Activated T-cell treated with anti-CD3 and anti-CD28 coated beads, Interleukin-2, amount 50 U/mL, for 4 hours (primary cell): ENCODE data around the gene TP53I11. TPM values are rescaled to one million over a fixed set of nuclear protein-coding genes. Genes with fewer than 3 reads are reported as not detected.

Experiments
- ATAC-seq, 2 donors: fragments of 200-7000 bp; cut with Tn5 transposase; one replicate each; pipeline ENCODE4 v1.10.0; 2021
- DNase-seq: peaks from one replicate; pipeline ENCODE4 v3.0.0-alpha.2; 2020
- H3K27me3 Mint-ChIP-seq: one replicate; pipeline ENCODE4 v1.8.0; 2021; ENCODE audit warnings: low read depth, mixed read lengths
- H3K36me3 Mint-ChIP-seq: one replicate; pipeline ENCODE4 v1.8.0; 2022; ENCODE audit warnings: mixed read lengths; ENCODE audit not compliant: insufficient read depth
- H3K4me1 Mint-ChIP-seq: one replicate; pipeline ENCODE4 v1.8.0; 2021; ENCODE audit warnings: low read depth, mixed read lengths
- H3K4me3 Mint-ChIP-seq: one replicate; pipeline ENCODE4 v1.8.0; 2021; ENCODE audit warnings: mild to moderate bottlenecking, moderate library complexity, mixed read lengths
- H3K9me3 Mint-ChIP-seq: one replicate; pipeline ENCODE4 v1.8.0; 2021; ENCODE audit warnings: mixed read lengths
- total RNA-seq, 3 donors: library from RNA; stranded (reverse); gene quantifications; one replicate each; pipeline ENCODE4 v1.2.1, GENCODE V29; 2021

Gene TP53I11
- total RNA-seq, 3 donors from 2014 or later, result 8.1 to 13.5 (median 9.2) TPM

DNA sequence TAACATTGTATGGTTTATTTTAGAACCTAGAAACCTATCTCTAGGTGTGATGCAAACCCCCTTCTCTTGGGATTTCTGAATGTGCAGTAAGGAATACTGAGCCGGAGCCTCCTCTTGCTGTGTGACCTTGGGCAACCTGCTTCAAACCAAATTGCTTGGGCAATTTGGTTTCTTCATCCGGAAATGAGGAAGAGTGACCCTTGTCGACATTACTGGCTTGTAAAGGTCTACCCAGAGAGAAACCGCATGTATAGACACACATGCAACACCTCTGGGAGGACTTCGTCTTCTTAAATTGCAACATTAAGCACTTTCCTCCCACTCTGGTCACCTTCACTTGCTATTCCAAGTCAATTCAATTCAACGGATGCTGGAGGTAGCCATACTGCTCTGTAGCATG, 19.6 kb upstream of the TP53I11 start:
- Mint-ChIP-seq H3K36me3 (no peaks in the 10 kb centered on the region), H3K4me3 (no peak overlapping the region), H3K9me3 (no peaks in the 10 kb centered on the region), H3K4me1 (peaks cover 2% of the 10 kb centered on the region), H3K27me3 (no peaks in the 10 kb centered on the region)
- no peak for DNase-seq
- no peak for ATAC-seq

DNA sequence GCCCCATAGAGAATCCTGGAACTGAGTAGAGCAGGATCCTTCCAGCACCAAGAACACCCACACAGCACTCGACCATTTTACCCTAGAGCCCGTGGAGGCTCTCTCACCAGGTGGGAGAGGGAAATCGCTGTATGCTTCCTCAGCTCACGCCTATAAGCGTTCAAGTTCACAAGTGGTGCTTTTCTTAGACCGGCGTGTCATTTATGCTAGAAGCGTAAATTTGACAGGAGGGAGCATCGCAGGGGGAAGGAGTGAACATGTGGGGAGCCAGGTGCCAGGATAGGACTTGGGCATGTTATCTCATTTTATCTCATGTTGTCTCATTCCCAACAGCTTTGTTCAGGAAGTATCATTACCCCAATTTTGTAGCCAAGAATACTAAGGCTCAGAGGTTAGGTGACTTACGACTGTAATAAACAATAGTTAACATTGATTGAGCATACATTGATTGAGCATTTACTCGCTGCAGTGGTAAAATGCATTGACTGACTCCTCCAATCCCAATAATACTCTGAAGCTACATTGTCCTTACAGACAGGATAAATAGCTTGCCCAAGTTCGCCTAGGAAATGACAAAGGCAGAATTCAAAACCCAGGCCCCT, 19.1 kb upstream of the TP53I11 start:
- Mint-ChIP-seq H3K36me3 (no peaks in the 10 kb centered on the region), H3K27me3 (no peaks in the 10 kb centered on the region), H3K4me3 (no peak overlapping the region), H3K4me1 (peaks cover 2% of the 10 kb centered on the region), H3K9me3 (no peaks in the 10 kb centered on the region)
- ATAC-seq (no peak), DNase-seq (no peak)

DNA sequence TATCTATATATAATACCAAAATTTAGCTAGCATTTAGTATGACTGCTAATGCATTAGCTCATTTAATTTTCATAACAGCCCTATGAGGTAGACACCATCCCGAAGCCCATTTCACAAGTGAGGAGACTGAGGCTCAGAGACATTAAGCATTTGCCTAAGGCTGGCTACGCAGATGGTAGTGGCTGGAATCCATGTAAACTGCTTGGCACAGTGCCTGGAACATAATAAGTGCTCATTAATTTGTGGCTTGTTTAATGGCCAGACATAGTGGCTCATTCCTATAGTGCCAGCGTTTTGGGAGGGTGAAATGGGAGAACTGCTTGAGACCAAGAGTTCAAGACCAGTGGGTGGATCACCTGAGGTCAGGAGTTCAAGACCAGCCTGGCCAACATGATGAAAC, 17.8 kb upstream of the TP53I11 start:
- no peaks in the 10 kb centered on the region for H3K4me1 Mint-ChIP-seq
- H3K36me3 Mint-ChIP-seq, result no peaks in the 10 kb centered on the region
- H3K9me3 Mint-ChIP-seq, result no peaks in the 10 kb centered on the region
- no peaks in the 10 kb centered on the region for H3K27me3 Mint-ChIP-seq
- no peak overlapping the region for H3K4me3 Mint-ChIP-seq
- no peak for ATAC-seq
- no peak for DNase-seq

DNA sequence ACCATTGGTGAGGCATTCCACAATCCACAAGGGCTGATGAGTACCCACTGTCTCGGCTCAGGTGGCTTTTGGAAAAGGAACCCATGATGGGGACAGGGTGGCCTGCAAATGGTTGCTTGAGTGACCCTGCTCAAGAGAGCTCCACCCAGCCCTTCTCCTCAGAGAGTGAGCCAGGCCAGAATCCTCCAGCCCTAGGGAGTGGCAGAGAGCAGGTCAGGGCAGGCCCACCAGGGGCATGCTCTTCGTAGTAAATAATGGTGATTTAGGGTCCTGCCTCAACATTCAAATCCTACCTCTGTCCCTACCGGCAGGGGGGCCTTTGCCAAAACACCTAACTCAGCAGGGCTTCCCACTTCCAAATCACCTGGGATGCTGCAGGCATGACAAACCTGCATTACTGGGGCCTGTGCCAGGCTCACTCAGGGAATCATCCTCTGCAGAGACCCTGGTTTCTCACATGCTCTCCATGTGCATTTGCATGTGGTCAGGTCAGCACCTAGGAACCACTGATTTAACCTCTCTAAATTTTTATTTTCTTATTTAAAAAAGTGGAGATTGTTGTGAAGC, 17.3 kb upstream of the TP53I11 start:
- no peaks in the 10 kb centered on the region for H3K9me3 Mint-ChIP-seq
- DNase-seq (no peak), ATAC-seq (no peak)
- no peaks in the 10 kb centered on the region for H3K36me3 Mint-ChIP-seq
- H3K4me1 Mint-ChIP-seq, result no peaks in the 10 kb centered on the region
- no peak overlapping the region for H3K4me3 Mint-ChIP-seq
- H3K27me3 Mint-ChIP-seq, result no peaks in the 10 kb centered on the region

DNA sequence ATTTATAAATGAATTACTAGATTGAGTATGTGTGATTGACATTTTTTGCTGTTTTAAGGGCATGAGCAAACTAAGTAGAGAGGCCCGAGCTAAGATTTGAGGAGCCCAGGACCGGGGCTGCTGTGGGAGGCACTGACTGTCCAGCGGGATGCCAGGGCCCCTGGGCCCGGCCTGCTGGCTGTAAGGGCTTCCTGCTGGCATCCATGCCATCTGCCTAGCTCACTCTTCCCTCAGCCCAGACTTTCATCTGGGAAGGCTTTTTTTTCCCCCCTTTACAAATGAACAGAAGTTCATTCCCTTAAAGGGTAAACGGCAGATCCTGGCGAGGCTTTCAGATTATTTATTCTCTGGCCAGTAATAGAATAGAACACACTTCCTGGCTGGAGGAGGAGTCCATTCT, 16.0 kb upstream of the TP53I11 start:
- Mint-ChIP-seq H3K4me1 (no peaks in the 10 kb centered on the region), H3K27me3 (no peaks in the 10 kb centered on the region), H3K36me3 (no peaks in the 10 kb centered on the region), H3K9me3 (no peaks in the 10 kb centered on the region), H3K4me3 (no peak overlapping the region)
- DNase-seq (no peak), ATAC-seq (no peak)

DNA sequence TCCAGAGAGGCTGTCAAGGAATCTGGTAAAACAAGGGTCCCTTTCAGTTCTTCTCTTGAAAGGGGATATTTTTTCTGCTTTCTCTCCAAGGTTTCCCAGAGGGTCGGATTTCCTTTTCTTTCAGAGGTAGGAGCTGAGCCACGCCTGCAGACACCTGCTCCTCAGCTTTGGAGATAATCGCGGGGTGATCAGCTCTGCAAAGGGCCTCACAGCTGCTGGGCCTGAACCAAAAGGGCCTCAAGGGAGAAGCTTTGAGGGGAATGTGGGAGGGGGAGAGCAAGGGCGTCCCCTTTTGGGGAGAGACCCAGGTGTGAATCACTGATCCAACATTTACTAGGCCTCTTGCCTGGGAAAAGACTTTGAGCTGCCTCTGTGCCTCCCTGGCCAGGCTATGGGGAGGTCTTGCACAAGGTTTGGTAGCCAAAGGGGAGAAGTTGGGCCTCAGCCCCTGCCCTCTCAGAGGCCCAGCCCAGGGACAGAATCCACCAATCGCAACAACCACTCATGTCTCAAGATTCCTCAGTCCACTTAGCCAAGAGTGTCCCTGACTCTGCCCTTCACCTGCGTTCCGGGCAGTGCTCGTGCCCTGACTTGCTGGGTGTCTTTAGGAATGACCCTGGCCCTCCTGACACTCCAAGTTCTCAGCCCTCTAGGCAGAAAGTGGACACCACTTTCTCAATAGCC, 14.0 kb upstream of the TP53I11 start:
- H3K4me1 Mint-ChIP-seq, result no peaks in the 10 kb centered on the region

DNA sequence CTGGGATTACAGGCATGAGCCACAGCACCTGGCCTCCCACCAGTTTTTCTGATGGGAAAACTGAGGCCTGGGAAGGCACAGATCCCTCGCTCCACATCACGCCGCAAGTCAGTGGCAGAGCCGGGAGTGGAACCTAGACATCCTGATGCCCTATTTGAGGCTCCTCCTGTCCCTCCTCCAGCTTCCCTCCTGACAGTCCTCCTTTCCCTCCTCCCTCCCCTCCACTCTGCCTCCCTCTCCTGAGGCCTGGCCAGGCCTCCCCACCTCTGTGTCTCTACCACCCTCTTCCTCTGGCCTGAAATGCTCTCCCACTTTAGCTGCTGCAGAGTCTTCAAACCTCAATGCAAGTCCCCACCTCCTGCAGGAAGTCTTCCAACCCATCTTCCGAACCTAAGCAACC, 13.3 kb upstream of the TP53I11 start:
- Mint-ChIP-seq H3K4me3 (no peak overlapping the region), H3K36me3 (no peaks in the 10 kb centered on the region), H3K9me3 (no peaks in the 10 kb centered on the region), H3K27me3 (no peaks in the 10 kb centered on the region), H3K4me1 (no peaks in the 10 kb centered on the region)
- ATAC-seq, result no peak
- DNase-seq, result no peak

More for the DNA sequence above, 14.0 kb upstream of the TP53I11 start:
- Mint-ChIP-seq H3K27me3 (no peaks in the 10 kb centered on the region), H3K9me3 (no peaks in the 10 kb centered on the region), H3K4me3 (no peak overlapping the region), H3K36me3 (no peaks in the 10 kb centered on the region)
- ATAC-seq (no peak), DNase-seq (no peak)

DNA sequence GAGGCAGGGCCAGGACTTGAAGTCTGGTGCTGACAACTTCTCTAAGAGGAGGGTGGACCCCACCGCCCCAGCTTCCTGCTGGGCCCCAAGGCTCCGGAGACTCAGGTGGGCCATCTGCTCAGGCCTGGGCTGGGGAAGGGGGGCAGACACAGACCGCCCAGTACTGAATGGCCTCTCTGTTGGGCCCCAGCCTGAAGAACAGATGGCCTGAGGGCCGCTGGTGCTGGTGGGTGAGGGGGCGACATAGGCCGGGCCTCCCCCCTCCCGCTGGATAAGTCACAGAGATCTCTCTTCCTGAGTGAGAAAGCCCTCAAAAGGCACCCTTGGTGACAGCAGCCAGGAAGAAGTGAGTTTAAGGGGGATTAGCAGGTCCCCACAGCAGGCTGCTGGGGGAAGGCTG, 12.5 kb upstream of the TP53I11 start:
- no peak for DNase-seq
- Mint-ChIP-seq H3K4me3 (no peak overlapping the region), H3K9me3 (no peaks in the 10 kb centered on the region), H3K36me3 (no peaks in the 10 kb centered on the region), H3K27me3 (no peaks in the 10 kb centered on the region), H3K4me1 (no peaks in the 10 kb centered on the region)
- no peak for ATAC-seq

DNA sequence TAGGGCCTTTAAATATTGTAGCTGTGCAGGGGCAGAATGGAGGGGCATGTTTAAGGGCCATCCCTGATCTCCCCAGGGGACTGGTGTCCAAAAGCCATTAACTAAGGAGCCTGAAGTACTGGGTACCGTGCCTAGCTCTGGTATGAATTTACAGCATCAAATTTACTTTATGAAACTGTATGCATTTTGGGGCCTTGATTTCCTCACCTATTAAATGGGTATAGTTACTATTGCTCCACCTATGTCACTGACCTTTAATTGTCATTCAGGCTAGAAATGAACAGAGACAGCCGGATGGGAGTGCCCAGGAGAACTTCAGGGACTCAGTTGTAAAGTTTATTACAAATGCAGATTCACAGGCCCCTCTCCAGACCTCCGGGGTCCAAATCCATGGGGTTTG, 11.8 kb upstream of the TP53I11 start:
- H3K4me1 Mint-ChIP-seq, result no peaks in the 10 kb centered on the region
- no peak for ATAC-seq

DNA sequence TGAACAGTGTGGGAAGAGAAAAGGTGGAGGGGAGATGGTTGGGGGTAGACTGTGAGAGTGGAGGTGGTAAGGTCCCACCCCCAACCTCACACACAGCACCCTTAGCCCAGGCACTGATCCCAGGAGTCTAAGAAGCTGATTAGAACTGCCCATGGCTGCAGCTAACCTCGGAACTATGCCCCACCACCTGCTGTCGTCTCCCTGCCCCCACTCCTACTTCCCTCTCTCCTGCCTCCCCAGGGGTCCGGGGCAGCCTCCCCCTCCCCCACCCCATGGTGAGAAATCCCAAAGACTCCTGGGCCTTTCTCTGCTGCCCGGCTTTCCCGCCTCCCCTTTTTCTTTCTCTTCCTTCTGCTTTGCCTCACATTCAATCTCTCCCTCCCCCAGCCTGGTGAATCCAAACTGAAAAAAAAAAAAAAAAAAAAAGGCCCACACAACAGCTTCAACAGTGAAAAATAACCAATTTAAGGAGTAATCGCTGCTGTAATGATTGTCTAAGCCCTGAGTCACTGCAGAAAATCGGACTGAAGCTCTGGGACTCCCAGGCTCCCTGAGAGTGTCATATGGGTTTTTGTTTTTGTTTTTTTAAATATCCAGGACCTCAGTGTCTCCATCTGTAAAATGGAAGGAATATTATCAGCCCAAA, 9.6 kb upstream of the TP53I11 start:
- Mint-ChIP-seq H3K4me1 (peaks cover under 1% of the 10 kb centered on the region), H3K4me3 (no peak overlapping the region), H3K36me3 (no peaks in the 10 kb centered on the region)

More for the DNA sequence above, 11.8 kb upstream of the TP53I11 start:
- Mint-ChIP-seq H3K4me3 (no peak overlapping the region), H3K27me3 (no peaks in the 10 kb centered on the region), H3K9me3 (no peaks in the 10 kb centered on the region), H3K36me3 (no peaks in the 10 kb centered on the region)
- DNase-seq, result no peak

DNA sequence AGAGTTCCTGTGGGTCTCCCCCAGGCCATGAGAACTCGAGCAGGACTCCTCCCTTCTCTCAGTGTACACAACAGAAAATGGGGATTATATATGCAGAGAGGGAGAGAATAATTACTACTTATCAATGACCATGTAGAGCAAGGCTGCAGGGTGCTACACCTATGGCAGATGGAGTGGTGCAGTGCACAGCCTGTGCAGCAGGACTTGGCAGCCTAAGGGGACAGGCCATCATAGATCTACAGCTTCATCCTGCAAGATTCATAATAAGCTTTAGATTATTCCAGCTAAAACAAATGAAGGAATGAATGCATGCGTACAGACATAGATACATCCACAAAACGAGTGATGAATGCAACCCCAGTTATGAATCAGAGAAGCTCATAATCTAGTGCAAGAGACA, 8.4 kb upstream of the TP53I11 start:
- H3K36me3 Mint-ChIP-seq, result no peaks in the 10 kb centered on the region

More for the DNA sequence above, 9.6 kb upstream of the TP53I11 start:
- Mint-ChIP-seq H3K27me3 (no peaks in the 10 kb centered on the region), H3K9me3 (no peaks in the 10 kb centered on the region)
- ATAC-seq (no peak), DNase-seq (no peak)

DNA sequence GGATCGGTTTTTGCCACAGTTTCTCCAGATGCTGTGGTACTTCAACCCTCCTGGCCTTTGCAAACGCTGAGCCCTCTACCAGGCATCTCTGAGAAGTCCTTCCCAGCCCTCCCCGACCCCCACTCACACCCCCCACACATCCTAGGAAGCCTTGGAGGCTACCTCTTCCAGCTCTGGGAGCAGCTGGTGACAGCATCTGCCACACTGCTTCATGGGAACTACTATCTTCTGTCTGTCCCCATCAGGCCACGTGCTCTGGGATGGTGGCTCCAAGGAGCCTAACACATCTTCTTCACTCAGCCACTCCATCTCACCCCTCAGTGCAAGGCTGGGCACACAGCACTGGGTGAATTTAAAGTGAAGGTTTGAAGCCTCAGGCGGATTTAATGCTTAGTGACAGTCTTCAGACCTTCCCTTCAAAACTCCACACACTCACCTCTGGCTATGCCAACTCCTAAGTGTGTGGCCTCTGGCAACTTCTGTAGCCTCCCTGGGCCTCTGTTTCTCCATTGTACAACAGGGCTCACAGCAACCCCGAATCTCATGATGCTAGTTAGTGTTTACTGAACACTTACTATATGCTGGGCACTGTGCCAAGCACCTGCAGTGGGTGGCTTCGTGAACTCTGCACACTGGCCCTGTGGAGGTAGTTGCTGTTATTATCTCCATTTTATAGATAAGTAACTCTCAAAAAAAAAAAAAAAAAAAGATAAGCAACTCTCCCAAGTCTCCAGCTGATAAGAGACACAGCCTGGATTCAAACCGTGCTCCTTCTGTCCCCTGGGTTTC, 7.3 kb upstream of the TP53I11 start:
- H3K36me3 Mint-ChIP-seq, result no peaks in the 10 kb centered on the region
- DNase-seq (no peak), ATAC-seq (no peak)
- H3K4me3 Mint-ChIP-seq, result no peak overlapping the region
- H3K27me3 Mint-ChIP-seq, result no peaks in the 10 kb centered on the region
- H3K4me1 Mint-ChIP-seq, result peaks cover 4% of the 10 kb centered on the region
- no peaks in the 10 kb centered on the region for H3K9me3 Mint-ChIP-seq

More for the DNA sequence above, 8.4 kb upstream of the TP53I11 start:
- H3K4me1 Mint-ChIP-seq, result peaks cover 4% of the 10 kb centered on the region
- DNase-seq (no peak), ATAC-seq (no peak)
- no peaks in the 10 kb centered on the region for H3K27me3 Mint-ChIP-seq
- H3K9me3 Mint-ChIP-seq, result no peaks in the 10 kb centered on the region
- H3K4me3 Mint-ChIP-seq, result no peak overlapping the region

DNA sequence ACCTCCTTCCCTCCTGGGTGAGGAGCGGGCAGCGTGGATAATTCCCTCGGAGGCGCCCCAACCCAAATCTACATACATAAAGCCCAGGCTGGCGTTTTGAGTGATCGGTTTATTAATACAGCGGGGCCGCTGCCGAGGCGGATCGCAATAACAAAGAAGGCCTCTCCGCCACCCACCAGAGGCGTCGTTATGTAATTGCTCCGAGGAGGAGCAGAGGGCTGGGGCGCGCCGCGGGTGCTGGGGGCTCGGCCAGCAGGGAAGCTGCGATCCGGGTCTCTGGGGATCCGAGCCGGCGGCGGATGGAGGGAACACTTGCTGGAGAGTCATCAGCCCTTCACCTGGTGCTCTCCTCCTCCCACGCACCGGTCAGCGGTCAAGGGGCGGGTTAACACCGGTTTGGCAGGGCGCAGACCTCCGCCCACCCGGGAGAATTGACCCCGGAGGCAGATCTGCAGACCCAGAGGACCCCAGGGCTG, 6.4 kb upstream of the TP53I11 start:
- H3K36me3 Mint-ChIP-seq, result no peaks in the 10 kb centered on the region
- no peaks in the 10 kb centered on the region for H3K27me3 Mint-ChIP-seq
- H3K9me3 Mint-ChIP-seq, result no peaks in the 10 kb centered on the region
- DNase-seq (no peak), ATAC-seq (no peak)
- H3K4me1 Mint-ChIP-seq, result peaks cover 4% of the 10 kb centered on the region
- H3K4me3 Mint-ChIP-seq, result no peak overlapping the region
